Measurements from ENCODE around the gene ZNF827.

DNA sequence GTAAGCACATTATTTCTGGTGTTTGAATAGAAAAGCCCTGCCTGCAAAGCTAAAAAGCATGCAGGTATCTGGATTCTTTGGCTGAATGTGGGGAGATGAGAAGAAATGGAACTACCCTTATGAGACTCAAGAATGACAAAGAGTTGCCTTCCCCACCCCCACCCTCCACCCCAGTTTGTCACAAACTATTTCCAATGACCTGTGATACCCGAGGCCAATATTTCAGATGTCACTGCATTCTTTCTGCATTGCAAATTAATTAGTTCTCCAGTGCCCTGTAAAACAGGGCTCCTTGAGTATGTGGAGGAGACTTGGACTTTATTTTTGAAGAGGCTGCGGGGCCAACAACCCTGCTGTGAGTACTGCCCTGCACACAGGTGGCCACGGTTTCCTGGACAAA is 116.4 kb downstream of the ZNF827 start:
- TF ChIP-seq ZNF274 (IDR thresholded peaks at IDR 0.05; ENCODE audit: low read depth, low read length) (no peak), SUZ12 (IDR thresholded peaks at IDR 0.05; ENCODE audit: extremely low read depth, insufficient read depth, insufficient read length) (no peak), YY1 (IDR thresholded peaks at IDR 0.05; ENCODE audit: insufficient read depth, insufficient read length) (no peak)

All from NT2/D1 (cell line).